Measurements from ENCODE around the gene PLAAT4.

The PLAAT4 gene, protein sequence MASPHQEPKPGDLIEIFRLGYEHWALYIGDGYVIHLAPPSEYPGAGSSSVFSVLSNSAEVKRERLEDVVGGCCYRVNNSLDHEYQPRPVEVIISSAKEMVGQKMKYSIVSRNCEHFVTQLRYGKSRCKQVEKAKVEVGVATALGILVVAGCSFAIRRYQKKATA

DNA sequence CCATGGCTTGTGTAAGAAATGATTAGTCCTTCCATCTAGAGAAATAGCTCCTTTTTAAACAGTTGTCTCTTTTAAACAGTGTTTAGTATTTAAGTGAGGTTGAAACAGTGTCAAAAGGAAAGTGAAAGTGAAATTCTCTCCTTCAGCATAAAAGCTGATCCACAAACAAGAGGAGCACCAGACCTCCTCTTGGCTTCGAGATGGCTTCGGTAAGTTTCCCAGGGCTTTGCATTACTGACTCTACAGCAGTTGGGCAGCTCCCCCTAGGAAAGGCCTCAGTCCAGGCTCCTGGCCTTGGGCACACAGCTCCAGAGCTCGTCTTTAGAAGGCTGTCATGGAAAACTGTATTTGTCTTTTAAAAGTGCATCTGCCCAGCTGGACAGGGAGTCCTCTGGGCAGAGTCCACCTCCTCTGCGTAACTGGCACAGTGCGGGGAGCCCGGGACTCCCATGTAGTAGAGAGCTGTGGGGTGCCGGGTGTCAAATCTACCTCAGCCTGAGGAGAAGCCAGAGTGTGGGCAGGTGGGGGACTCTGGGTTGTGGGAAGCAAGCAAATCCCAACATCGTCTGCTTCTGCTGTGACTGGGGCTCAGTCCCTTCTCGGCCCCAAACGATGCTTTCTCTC is at the start of gene PLAAT4:
Gene PLAAT4 (plus strand): TSS at position 140 of the 624 bp plus-strand sequence. CDS start 61 bp downstream, at position 201.
- no peak for DNase-seq

DNA sequence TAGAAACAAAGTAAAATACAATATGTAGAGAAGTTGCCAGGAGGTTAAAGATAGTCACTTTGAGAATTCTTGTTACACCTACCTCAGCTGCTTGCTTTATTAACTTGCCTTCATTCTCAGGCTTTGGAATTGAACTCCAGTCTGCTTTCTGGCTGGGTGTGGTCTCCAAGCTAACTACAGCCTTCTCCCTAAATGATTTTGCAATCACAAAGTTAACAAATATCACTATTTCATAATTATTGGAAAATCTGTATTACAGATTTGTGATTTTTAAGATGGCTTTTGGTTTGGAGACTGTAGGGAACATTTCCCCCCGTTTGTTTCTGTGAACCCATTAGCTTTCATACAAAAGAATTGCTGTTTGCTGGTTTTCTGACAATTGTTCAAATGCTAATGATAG is 47.8 kb upstream of the PLAAT4 start:
- no peak for DNase-seq

- DNase-seq = peak; percentile 48
These were observed 46.7 kb upstream of the PLAAT4 start for GRCh38 chr11:63489879-63490278.

DNA sequence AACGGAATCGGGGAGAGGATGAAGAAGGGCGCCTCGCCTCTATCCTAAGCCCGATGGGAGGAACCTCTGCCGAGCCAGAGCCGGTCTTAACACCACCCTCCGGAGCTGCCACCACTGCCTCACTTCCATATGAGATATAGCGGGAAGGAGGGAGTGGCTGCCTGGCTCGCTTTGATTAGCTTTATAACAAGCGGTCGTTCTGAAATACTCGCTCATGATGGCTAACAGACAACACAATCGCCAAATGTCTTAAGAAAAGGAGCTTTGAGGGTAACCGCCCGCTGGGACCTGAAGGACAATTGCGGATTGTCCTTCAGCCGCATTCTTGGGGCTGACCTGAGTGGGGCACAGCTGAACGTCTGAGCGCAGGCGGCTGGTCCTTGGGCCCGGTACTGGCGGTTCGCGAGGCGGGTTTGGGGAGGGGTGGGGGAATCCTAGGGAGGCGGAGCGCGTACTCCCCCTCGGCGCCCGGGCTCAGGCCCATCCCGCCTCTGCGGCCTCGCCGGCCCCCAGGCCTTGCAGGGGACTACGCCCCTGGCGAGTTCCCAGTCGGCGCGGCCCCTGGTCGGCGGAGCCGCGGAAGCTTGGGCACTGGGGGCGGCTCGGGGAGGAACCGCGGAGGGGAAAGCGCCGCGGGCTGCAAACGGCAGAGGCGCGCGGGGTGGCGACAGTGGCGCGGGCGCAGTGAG is 45.9 kb upstream of the PLAAT4 start, which contains the start of gene PLAAT5:
Gene PLAAT5 (minus strand): TSS at position 617 of the 689 bp plus-strand sequence. CDS start 133 bp downstream, at position 484.
- no peak for DNase-seq

GRCh38 chr11:63491240-63491587 is 45.4 kb upstream of the PLAAT4 start:
- DNase-seq = no peak

GRCh38 chr11:63491636-63492372 is 44.8 kb upstream of the PLAAT4 start:
- DNase-seq = no peak

DNA sequence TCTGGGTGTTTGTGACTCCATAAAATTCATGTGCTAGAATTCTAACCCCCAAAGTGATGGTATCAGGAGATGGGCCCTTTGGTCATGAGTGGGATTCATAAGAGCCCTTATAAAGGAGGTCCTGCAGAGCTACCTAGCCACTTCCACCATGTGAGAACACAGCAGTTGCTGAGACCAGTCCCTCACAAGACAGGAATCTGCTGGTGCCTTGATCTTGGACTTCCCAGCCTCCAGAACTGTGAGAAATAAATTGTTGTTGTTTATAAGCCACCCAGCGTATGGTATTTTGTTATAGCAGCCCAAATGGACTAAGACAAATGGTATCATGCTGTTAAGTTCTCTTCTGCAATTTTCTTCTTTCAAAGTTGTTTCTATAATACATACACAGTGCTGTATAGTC is 44.2 kb upstream of the PLAAT4 start:
- no peak for DNase-seq

- DNase-seq = no peak
These were observed 43.5 kb upstream of the PLAAT4 start for GRCh38 chr11:63493127-63493526.

DNA sequence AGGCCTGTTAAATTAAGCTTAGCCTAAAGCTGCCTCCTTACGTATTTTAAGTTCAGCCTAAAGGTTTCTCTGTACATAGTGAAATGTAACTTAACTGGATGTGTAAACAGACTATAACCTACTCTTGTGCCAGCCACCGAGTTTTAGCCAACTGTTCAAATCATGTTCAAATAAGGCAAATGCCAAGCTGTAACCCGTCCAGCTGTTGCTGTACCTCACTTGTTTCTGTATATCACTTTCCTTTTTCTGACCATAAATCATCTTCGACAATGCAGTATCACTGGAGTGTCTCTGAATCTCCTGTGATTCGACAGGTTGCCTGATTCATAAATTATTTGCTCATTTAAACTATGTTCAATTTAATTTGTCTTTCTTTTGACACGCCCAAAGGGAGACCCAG is 41.6 kb upstream of the PLAAT4 start:
- DNase-seq = no peak

GRCh38 chr11:63499874-63500273 is 36.7 kb upstream of the PLAAT4 start:
- DNase-seq = no peak

- DNase-seq = peak; percentile 36
These were observed 35.4 kb upstream of the PLAAT4 start for GRCh38 chr11:63501236-63501635.

DNA sequence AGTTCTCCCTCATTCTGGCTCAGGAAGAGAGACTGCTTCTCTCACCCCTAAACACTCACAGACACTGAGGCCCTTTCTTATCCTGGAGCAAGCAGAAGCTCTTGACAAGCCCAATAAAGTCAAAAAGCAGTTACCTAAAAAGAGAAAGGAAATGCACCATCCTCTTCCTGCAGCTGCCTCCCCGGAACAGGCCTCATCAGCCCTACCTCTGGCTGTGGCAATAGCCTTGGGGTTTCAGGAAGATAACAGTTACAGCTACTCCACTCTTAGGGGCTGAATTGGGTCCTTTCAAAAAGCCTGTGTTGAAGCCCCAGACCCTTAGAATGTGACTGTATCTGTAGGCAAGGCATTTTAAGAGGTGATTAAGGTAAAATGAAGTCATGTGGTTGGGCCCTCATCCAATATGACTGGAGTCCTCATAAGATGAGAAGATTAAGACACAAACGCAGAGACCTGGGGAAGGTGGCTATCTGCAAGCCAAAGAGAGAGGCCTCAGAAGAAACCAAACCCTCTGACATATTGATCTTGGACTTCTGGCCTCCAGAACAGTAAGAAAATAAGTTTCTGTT is 34.3 kb upstream of the PLAAT4 start:
- DNase-seq = no peak

- DNase-seq = no peak
These were observed 33.1 kb upstream of the PLAAT4 start for GRCh38 chr11:63503492-63503891.

- no peak for DNase-seq
These were observed 32.6 kb upstream of the PLAAT4 start for GRCh38 chr11:63504054-63504453.

- DNase-seq = no peak
These were observed 31.5 kb upstream of the PLAAT4 start for GRCh38 chr11:63504933-63505586.

DNA sequence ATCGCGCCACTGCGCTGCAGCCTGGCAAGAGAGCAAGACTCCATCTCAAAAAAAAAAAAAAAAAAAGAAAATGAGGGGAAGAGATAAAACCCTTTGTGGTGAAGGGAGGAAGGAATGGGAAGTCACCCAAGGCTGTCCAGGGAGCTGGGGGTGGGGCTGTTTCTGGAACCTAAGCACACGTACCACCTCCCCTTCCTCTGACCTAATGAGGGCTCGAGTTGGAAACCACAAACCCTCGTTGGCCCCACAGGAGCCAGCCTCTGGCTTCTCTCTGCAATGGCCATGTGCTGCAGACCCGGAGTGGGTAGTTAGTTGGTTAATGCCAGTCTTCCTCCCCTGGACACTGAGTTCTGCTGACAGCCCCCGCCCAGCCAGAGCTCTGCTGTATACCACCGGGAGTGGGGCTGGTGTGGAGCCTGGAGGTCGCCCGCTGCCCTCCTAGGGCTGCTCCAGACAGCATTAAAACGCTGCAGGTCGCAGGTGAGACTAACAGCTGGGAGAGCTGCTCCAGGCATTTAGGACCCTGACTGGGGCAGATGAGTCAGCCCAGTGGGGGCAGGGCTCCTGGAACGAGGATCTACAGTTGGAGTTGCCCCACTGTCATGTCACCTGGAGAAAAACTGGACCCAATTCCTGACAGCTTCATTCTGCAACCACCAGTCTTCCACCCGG is 30.6 kb upstream of the PLAAT4 start, which contains the start of gene LGALS12:
Gene LGALS12 (plus strand): TSS at position 228 of the 672 bp plus-strand sequence. CDS start 375 bp downstream, at position 603.
- no peak for DNase-seq

DNA sequence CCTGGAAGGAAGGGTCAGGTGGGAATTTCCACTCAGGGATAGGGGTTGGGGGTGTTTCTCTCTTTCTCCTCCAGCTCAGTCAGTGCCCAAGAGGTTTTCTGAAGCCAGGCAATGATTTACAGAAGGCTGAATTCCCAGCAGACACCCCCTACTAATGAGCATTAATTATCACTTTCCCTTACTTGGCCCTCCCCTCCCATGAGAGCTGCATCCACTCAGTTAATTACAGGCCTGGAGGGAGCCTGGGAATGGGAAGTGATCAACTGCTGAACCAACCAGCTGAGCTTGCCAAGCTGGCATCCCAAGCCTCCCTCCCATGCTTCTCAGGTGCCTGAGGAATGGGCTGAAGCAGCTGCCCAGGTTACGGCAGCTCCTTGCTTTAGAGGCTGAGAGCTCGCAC is 29.7 kb upstream of the PLAAT4 start:
- DNase-seq = no peak

- DNase-seq = no peak
These were observed 29.1 kb upstream of the PLAAT4 start for GRCh38 chr11:63507511-63507910.

GRCh38 chr11:63508009-63508408 is 28.6 kb upstream of the PLAAT4 start:
- DNase-seq = peak; percentile 32

DNA sequence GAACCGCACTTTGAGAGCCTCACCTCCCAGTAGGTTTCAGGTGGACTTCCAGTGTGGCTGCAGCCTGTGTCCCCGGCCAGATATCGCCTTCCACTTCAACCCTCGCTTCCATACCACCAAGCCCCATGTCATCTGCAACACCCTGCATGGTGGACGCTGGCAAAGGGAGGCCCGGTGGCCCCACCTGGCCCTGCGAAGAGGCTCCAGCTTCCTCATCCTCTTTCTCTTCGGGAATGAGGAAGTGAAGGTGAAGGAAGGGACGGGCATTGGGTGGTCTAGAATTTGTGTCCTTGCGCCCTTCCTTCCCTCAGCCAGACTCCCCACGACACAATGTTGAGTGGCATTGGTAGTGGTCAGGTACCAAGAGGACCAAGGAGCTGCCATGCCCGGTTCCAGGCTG is 27.9 kb upstream of the PLAAT4 start:
- DNase-seq = no peak

DNA sequence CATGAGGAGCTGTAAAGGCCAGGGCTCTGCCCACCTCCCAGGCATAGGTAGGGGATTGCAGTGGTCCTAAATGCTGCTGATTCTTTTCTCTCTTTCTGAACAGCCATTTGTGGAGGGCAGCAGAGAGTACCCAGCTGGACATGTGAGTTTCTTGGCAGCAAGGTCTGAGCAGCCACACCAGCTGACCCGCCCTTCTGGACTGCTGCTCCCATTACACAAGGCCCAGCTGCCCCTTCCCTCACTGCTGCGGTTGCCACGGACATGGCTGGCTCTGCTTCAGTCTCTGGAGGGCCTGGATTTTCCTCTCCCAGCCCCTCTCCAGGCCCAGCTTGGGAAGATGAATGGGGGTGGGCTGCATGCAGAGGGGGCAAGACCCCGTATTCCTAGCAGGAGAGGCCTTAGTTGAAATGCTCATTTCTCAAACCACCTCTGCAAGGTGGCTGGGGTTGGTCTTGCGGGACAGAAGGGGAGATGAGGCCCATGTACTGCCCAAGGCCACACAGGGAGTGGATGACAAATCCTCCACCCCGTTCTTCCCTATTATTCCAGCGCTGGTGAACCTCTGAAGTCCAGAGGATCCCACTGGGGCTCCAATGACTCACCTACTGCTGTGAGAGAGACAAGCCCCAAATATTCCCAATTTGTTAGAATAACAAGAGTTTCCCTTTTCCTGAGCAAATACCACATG is 26.1 kb upstream of the PLAAT4 start:
- no peak for DNase-seq

All from NCI-H82 (cell line).